H1 (cell line): ENCODE results near the gene AP3S1. TPM values are rescaled to one million over a fixed set of nuclear protein-coding genes. Genes with fewer than 3 reads are reported as not detected.

ENCODE experiments used
- CTCF ChIA-PET: fragments of 300-600 bp; sonication (Branson Sonifier 250); formaldehyde crosslinking; loops from one replicate; lab custom pipeline; 2021; ENCODE audit not compliant: partially characterized antibody; lab: Charles Lee
- POLR2A ChIA-PET: fragments of 300-600 bp; sonication (Branson Sonifier 250); formaldehyde crosslinking; loops from one replicate; lab custom pipeline; 2021; ENCODE audit warnings: inconsistent platforms; ENCODE audit not compliant: partially characterized antibody; lab: Charles Lee
- DNase-seq, 2 experiments: peaks; one replicate each; pipeline versions ENCODE4 v3.0.0 to v3.0.0-alpha.2; 2010 to 2022; ENCODE audit warnings: low spot score in 2 of 2, low read depth in 1 of 2, mixed read lengths in 1 of 2
- FAIRE-seq: peaks from 2 replicates; lab custom pipeline; 2011; peaks lifted over from hg19 to GRCh38; lab: Jason Lieb, UNC
- H2AFZ ChIP-seq: 2 replicates; pipeline ENCODE4 v1.8.1; 2012; ENCODE audit warnings: low read length, inconsistent platforms
- H2AK5ac ChIP-seq: 2 replicates; pipeline ENCODE4 v1.6.1; 2013; ENCODE audit warnings: low read depth, low read length
- H2BK120ac ChIP-seq: replicated peaks from 2 replicates; pipeline ENCODE3; 2013; ENCODE audit warnings: low read depth, low read length, inconsistent platforms
- H2BK12ac ChIP-seq: 2 replicates; pipeline ENCODE4 v1.6.1; 2013; ENCODE audit warnings: low read depth, low read length
- H2BK15ac ChIP-seq: 2 replicates; pipeline ENCODE4 v1.6.1; 2013; ENCODE audit warnings: low read length
- H2BK20ac ChIP-seq: 2 replicates; pipeline ENCODE4 v1.6.1; 2013; ENCODE audit warnings: low read length
- H2BK5ac ChIP-seq: 2 replicates; pipeline ENCODE4 v1.6.1; 2013; ENCODE audit warnings: low read depth, low read length
- H3K14ac ChIP-seq: 2 replicates; pipeline ENCODE4 v1.6.1; 2013; ENCODE audit warnings: inconsistent platforms; ENCODE audit not compliant: insufficient read length
- H3K18ac ChIP-seq: 2 replicates; pipeline ENCODE4 v1.6.1; 2013; ENCODE audit warnings: low read length; ENCODE audit errors: extremely low read depth
- H3K23ac ChIP-seq: 2 replicates; pipeline ENCODE4 v1.6.1; 2013; ENCODE audit warnings: inconsistent platforms; ENCODE audit not compliant: insufficient read length
- H3K23me2 ChIP-seq: 2 replicates; pipeline ENCODE4 v1.6.1; 2013; ENCODE audit warnings: low read depth, low read length
- H3K27ac ChIP-seq: 2 replicates; pipeline ENCODE4 v1.6.1; 2011; ENCODE audit warnings: low read depth, low read length, inconsistent platforms
- H3K27me3 ChIP-seq, 4 experiments: replicated peaks in 1 of 4; 1 replicate in 1 of 4; 2 replicates in 3 of 4; pipeline versions ENCODE4 v1.6.1 to v1.8.1; 2011 to 2013; ENCODE audit warnings: low read length in 3 of 4, mild to moderate bottlenecking in 3 of 4, inconsistent platforms in 2 of 4, mixed read lengths in 2 of 4, moderate library complexity in 1 of 4; ENCODE audit not compliant: control insufficient read depth in 3 of 4, insufficient read depth in 3 of 4; ENCODE audit errors: extremely low read depth in 1 of 4
- H3K36me3 ChIP-seq, 4 experiments: 2 replicates each; pipeline versions ENCODE4 v1.6.1 to v1.8.1; 2011 to 2013; ENCODE audit warnings: mild to moderate bottlenecking in 4 of 4, low read length in 3 of 4, moderate library complexity in 2 of 4, control low read depth in 1 of 4, inconsistent platforms in 1 of 4; ENCODE audit not compliant: insufficient read depth in 4 of 4, control insufficient read depth in 2 of 4
- H3K4ac ChIP-seq: replicated peaks from 2 replicates; pipeline ENCODE3; 2013; ENCODE audit warnings: low read length, low read depth, mixed read lengths, inconsistent platforms; ENCODE audit not compliant: insufficient read length
- H3K4me1 ChIP-seq, 4 experiments: replicated peaks in 1 of 4; 1 replicate in 1 of 4; 2 replicates in 3 of 4; pipeline versions ENCODE4 v1.6.1 to v1.8.1; 2011 to 2013; ENCODE audit warnings: low read length in 3 of 4, inconsistent platforms in 2 of 4, mixed read lengths in 1 of 4; ENCODE audit not compliant: insufficient read depth in 4 of 4, control insufficient read depth in 3 of 4
- H3K4me2 ChIP-seq, 2 experiments: 2 replicates each; pipeline versions ENCODE4 v1.6.1 to v1.8.1; 2011 to 2013; ENCODE audit warnings: low read depth in 2 of 2, low read length in 2 of 2, control low read depth in 1 of 2, inconsistent platforms in 1 of 2, mild to moderate bottlenecking in 1 of 2; ENCODE audit not compliant: insufficient read depth in 1 of 2
- H3K4me3 ChIP-seq, 4 experiments: fragments of 200-600, 300-600 bp in 1 of 4; sonication (generic), shearing (Covaris generic), sonication (Bioruptor Twin) in 1 of 4; 2 replicates each; pipeline versions ENCODE4 v1.5.1 to v1.8.1; 2011 to 2016; ENCODE audit warnings: low read length in 4 of 4, low read depth in 3 of 4, control low read depth in 2 of 4, inconsistent platforms in 2 of 4, mild to moderate bottlenecking in 2 of 4, mixed read lengths in 1 of 4, moderate library complexity in 1 of 4; ENCODE audit not compliant: insufficient read depth in 2 of 4; ENCODE audit errors: extremely low read depth in 1 of 4
- H3K56ac ChIP-seq: replicated peaks from 2 replicates; pipeline ENCODE3; 2013; ENCODE audit warnings: low read depth, mild to moderate bottlenecking, mixed read lengths, low read length, inconsistent platforms; ENCODE audit not compliant: insufficient read length
- H3K79me1 ChIP-seq: 2 replicates; pipeline ENCODE4 v1.6.1; 2013; ENCODE audit warnings: low read depth, low read length, control low read depth
- H3K79me2 ChIP-seq, 2 experiments: 2 replicates each; pipeline versions ENCODE4 v1.6.1 to v1.8.1; 2012 to 2013; ENCODE audit warnings: low read length in 2 of 2, mild to moderate bottlenecking in 2 of 2, inconsistent platforms in 1 of 2; ENCODE audit not compliant: insufficient read depth in 2 of 2, control insufficient read depth in 1 of 2
- H3K9ac ChIP-seq, 4 experiments: replicated peaks in 1 of 4; 1 replicate in 1 of 4; 2 replicates in 3 of 4; pipeline versions ENCODE4 v1.6.1 to v1.8.1; 2011 to 2013; ENCODE audit warnings: low read depth in 3 of 4, low read length in 3 of 4, control low read depth in 2 of 4, mild to moderate bottlenecking in 2 of 4, moderate library complexity in 2 of 4, inconsistent platforms in 1 of 4; ENCODE audit errors: extremely low read depth in 1 of 4
- H3K9me3 ChIP-seq, 2 experiments: 2 replicates each; pipeline versions ENCODE4 v1.6.1 to v1.8.1; 2012 to 2013; ENCODE audit warnings: mild to moderate bottlenecking in 2 of 2, moderate library complexity in 2 of 2, control low read depth in 1 of 2, inconsistent platforms in 1 of 2, low read depth in 1 of 2, low read length in 1 of 2, mixed read lengths in 1 of 2; ENCODE audit not compliant: insufficient read depth in 2 of 2
- H4K20me1 ChIP-seq, 2 experiments: replicated peaks in 1 of 2; 2 replicates each; pipeline versions ENCODE3 to v1.8.1; 2011 to 2013; ENCODE audit warnings: inconsistent platforms in 2 of 2, low read length in 2 of 2, mild to moderate bottlenecking in 1 of 2; ENCODE audit not compliant: insufficient read depth in 2 of 2, control insufficient read depth in 1 of 2
- H4K5ac ChIP-seq: 2 replicates; pipeline ENCODE4 v1.6.1; 2013; ENCODE audit warnings: low read length, low read depth, mixed read lengths, inconsistent platforms; ENCODE audit not compliant: insufficient read length
- H4K8ac ChIP-seq: 2 replicates; pipeline ENCODE4 v1.8.0; 2013; ENCODE audit warnings: mild to moderate bottlenecking, moderate library complexity, low read length, inconsistent platforms; ENCODE audit not compliant: insufficient read depth; ENCODE audit errors: extremely low read depth
- H4K91ac ChIP-seq: replicated peaks from 2 replicates; pipeline ENCODE3; 2013; ENCODE audit warnings: low read length, mixed read lengths, inconsistent platforms; ENCODE audit not compliant: insufficient read length
- POLR2A ChIP-seq, 2 experiments: IDR thresholded peaks; 1 replicate in 1 of 2; 2 replicates in 1 of 2; pipeline ENCODE4 v1.6.1; 2011; ENCODE audit warnings: low read depth in 2 of 2, low read length in 2 of 2, mild to moderate bottlenecking in 2 of 2; ENCODE audit errors: control extremely low read depth in 1 of 2
- RNF2 ChIP-seq: fragments of 200-900, 300-1000 bp; sonication (generic); IDR thresholded peaks from 2 replicates; pipeline ENCODE4 v1.7.1; 2016; ENCODE audit warnings: borderline replicate concordance, low read depth, mild to moderate bottlenecking, antibody characterized with exemption, low read length; ENCODE audit not compliant: poor library complexity, severe bottlenecking; ENCODE audit errors: missing control alignments
- TEAD4 ChIP-seq: IDR thresholded peaks from 2 replicates; pipeline ENCODE4 v1.6.1; 2012; ENCODE audit warnings: low read depth, low read length, inconsistent platforms, mixed read lengths
- ZNF274 ChIP-seq: IDR thresholded peaks from 2 replicates; pipeline ENCODE4 v1.7.0; 2012; ENCODE audit warnings: low read length, borderline replicate concordance; ENCODE audit errors: extremely low read depth
- WGBS, 2 experiments: shearing (Covaris generic) in 1 of 2; methylation state at CpG; one replicate each; pipeline versions ENCODE4 v1.1.6 to v1.1.7; 2013 to 2015; ENCODE audit warnings: low lambda C conversion rate in 2 of 2, mixed read lengths in 2 of 2, inconsistent platforms in 1 of 2, low coverage in 1 of 2, missing lambda C conversion rate in 1 of 2; ENCODE audit not compliant: insufficient replicate concordance in 2 of 2, insufficient coverage in 1 of 2, insufficient read length in 1 of 2; ENCODE audit errors: extremely low coverage in 1 of 2, missing lambda C conversion rate in 1 of 2; 5-methylcytosine and 5-hydroxymethylcytosine counted together
- polyA plus RNA-seq, 7 experiments: library from polyadenylated mRNA; depleted of rRNA in 3 of 7; stranded (reverse) in 5 of 7; unstranded in 2 of 7; fragments of >200 nt in 5 of 7; fragments of 200-250 nt in 2 of 7; gene quantifications; 1 replicate in 5 of 7; 2 replicates in 1 of 7; 4 replicates in 1 of 7; pipeline versions ENCODE4 v1.2.1 to v1.2.3, GENCODE V29; 2011 to 2013; ENCODE audit warnings: missing spikeins in 2 of 7, mixed read lengths in 2 of 7
- total RNA-seq: library from RNA; stranded (reverse); fragmentation: NEBNext Ultra II Directional; extraction: Animal tissue kit (Norgen Biotek cat#: 25700); gene quantifications from 2 replicates; pipeline ENCODE4 v1.2.1, GENCODE V29; 2021
- TF ChIP-seq, protein P1 (sequence below): IDR thresholded peaks from 2 replicates; pipeline ENCODE4 v1.6.1; 2011; ENCODE audit warnings: low read length, improper control_type of control experiment

The AP3S1 gene
- total and polyA plus RNA-seq, 2 of the 8 experiments (the other 6 are each of a cell fraction or from before 2014, with no cell fraction given), result 26.6 to 72.7 TPM

DNA sequence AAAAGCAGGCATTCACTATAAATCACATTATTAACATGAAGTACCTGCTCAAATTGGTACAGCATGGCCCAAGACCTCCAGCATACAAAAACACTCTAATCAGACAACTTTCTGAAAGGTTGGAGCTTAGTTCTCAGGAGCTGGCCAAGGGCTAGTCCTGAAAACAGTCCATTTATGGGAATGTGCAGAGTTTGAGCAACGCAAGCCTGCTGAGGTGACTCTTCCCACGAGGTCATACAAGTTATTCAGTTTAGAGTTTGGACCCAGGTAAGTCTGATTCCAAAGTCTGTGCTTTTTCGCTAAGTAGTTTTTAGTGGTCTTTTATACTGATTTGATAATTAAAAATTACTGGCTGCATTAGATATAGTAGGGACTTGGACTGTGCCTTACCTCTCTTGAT lies 52.6 kb downstream of the AP3S1 start:
- Histone ChIP-seq H2BK12ac (no peak overlapping the region), H2BK15ac (no peak overlapping the region), H4K5ac (no peak overlapping the region), H4K91ac (no peak overlapping the region), H3K56ac (no peak overlapping the region), H2AFZ (no peak overlapping the region), H3K27me3 (no peaks in the 10 kb centered on the region), H2BK20ac (no peak overlapping the region), H4K20me1 (peaks cover 0 to 2% of the 10 kb centered on the region in 2 experiments), H3K4me1 (no peaks in the 10 kb centered on the region), H3K4ac (no peak overlapping the region), H3K79me1 (no peaks in the 10 kb centered on the region), H3K14ac (no peak overlapping the region), H3K23ac (no peak overlapping the region), H3K9me3 (no peaks in the 10 kb centered on the region), H3K23me2 (no peaks in the 10 kb centered on the region), H3K4me3 (no peak overlapping the region), H3K79me2 (no peaks in the 10 kb centered on the region), H3K4me2 (no peak overlapping the region), H3K27ac (no peak overlapping the region), H2AK5ac (no peak overlapping the region), H4K8ac (no peak overlapping the region), H2BK5ac (no peak overlapping the region), H3K18ac (no peak overlapping the region), H3K9ac (no peak overlapping the region), H3K36me3 (peaks cover 0 to 2% (median 0%) of the 10 kb centered on the region in 4 experiments; a peak in 1 of 8 replicates), H2BK120ac (no peak overlapping the region)
- WGBS, 2 experiments, result 94% methylated on average over 3 of the region's 3 CpGs; no CpG with 5 or more reads in 1 of the 2 experiments
- DNase-seq, result no peak
- TF ChIP-seq RNF2 (no peak), POLR2A (IDR thresholded peaks at IDR 0.05; ENCODE audit: control extremely low read depth in 1 of 2, low read depth in 2 of 2, low read length in 2 of 2) (no peak), TEAD4 (no peak), ZNF274 (no peak)
- TF ChIP-seq, protein P1, sequence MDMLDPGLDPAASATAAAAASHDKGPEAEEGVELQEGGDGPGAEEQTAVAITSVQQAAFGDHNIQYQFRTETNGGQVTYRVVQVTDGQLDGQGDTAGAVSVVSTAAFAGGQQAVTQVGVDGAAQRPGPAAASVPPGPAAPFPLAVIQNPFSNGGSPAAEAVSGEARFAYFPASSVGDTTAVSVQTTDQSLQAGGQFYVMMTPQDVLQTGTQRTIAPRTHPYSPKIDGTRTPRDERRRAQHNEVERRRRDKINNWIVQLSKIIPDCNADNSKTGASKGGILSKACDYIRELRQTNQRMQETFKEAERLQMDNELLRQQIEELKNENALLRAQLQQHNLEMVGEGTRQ, result no peak
- ChIA-PET CTCF (interaction anchor here (0.7 to 1.3 kb wide), 2 partner anchors 9 to 525 kb away, joined by 3 read pairs; no protein-coding TSS in a partner anchor), POLR2A (no interaction called here)
- no peak for FAIRE-seq
